ENCODE results near the gene SMOC1. TPM values are rescaled to one million over a fixed set of nuclear protein-coding genes. Genes with fewer than 3 reads are reported as not detected.

SMOC1 gene
- total RNA-seq, 1 donor from 2014 or later, result not detected

DNA sequence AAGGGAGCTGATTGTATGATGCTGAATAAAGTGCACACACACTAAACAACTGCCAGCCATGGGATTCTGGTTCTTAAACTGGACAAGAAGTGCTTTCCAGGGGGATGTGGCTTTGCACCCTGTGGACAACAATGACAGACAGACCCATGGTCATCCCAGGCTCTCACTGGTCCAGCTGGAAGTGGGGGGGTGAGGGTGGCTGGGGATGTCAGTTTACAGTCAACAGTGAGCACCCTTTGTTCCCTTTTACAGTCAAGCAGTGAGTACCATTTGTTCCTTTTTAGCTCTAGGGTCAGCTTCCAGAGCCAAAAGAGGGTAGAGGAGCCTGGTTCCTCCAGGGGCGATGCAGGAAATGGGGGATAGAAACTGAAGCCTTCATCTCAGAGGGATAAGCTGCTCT, 100.7 kb downstream of the SMOC1 start:
- peaks cover 27% of the 10 kb centered on the region for H3K27me3 Mint-ChIP-seq
- ATAC-seq (ENCODE audit: low read depth), result no peak
- TF ChIP-seq, protein P1, sequence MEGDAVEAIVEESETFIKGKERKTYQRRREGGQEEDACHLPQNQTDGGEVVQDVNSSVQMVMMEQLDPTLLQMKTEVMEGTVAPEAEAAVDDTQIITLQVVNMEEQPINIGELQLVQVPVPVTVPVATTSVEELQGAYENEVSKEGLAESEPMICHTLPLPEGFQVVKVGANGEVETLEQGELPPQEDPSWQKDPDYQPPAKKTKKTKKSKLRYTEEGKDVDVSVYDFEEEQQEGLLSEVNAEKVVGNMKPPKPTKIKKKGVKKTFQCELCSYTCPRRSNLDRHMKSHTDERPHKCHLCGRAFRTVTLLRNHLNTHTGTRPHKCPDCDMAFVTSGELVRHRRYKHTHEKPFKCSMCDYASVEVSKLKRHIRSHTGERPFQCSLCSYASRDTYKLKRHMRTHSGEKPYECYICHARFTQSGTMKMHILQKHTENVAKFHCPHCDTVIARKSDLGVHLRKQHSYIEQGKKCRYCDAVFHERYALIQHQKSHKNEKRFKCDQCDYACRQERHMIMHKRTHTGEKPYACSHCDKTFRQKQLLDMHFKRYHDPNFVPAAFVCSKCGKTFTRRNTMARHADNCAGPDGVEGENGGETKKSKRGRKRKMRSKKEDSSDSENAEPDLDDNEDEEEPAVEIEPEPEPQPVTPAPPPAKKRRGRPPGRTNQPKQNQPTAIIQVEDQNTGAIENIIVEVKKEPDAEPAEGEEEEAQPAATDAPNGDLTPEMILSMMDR (IDR thresholded peaks at IDR 0.05), result no peak
- no peak for DNase-seq
- ChIA-PET CTCF (no interaction called here), POLR2A (no interaction called here)
- H3K4me1 Mint-ChIP-seq, result no peaks in the 10 kb centered on the region
- H3K27ac Mint-ChIP-seq, result no peak overlapping the region
- H3K9me3 Mint-ChIP-seq, result no peaks in the 10 kb centered on the region
- no peaks in the 10 kb centered on the region for H3K36me3 Mint-ChIP-seq (ENCODE audit: low read depth)
- no peak overlapping the region for H3K4me3 Mint-ChIP-seq
- intact Hi-C loops (cut with micrococcal nuclease), result no loop called here

DNA sequence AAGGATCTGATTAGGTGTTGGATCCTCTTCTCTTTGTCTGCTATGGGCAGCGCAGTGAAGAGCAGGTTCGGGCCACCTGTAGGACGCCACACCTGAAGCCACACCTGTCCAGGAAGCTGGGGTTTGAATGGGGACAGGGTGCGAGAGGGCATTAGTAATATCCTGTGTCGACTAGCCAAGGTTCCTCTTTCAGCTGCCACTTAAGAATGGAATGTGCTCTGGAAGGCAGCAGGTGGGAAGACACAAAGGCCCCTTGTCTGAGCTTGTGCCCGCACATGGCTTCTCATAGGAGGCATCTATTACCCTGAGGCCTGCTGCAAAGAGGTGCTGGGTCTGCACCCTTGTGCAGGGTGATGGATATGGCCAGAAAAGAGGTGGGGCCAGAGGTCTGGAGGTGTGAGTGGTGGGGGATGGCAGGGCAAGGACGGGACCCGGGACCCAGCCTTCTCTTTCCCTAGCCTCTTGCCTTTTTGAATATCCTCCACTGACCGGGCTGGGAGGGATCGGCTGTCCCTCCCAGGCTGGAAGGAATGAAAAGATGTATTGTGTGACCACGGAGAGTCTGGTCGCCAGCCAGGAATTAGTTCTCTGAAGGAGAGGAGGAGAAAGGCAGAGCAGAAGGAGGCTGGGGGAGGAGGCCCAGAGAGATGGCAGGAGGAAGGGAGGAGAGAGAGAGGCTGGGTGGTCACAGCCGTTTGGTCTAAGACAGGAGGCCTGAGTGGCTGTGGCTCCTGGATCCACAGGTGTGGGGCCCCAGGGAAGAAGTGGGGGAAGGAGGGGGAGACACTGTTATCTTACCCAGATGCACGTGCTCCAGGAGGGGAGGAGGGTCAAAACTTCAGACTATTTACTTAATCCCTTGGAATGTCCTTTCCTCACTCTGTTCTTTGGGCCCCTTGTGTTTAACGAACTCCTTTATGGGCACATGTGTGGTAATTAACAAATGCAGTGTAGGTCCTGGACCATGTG, 101.5 kb downstream of the SMOC1 start:
- no peaks in the 10 kb centered on the region for H3K4me1 Mint-ChIP-seq
- peaks cover 20% of the 10 kb centered on the region for H3K27me3 Mint-ChIP-seq
- DNase-seq (no peak), ATAC-seq (ENCODE audit: low read depth) (no peak)
- no peak overlapping the region for H3K4me3 Mint-ChIP-seq
- no peaks in the 10 kb centered on the region for H3K36me3 Mint-ChIP-seq (ENCODE audit: low read depth)
- ChIA-PET CTCF (no interaction called here), POLR2A (no interaction called here)
- TF ChIP-seq, protein P1 (IDR thresholded peaks at IDR 0.05), result no peak
- H3K27ac Mint-ChIP-seq, result no peak overlapping the region
- no peaks in the 10 kb centered on the region for H3K9me3 Mint-ChIP-seq
- intact Hi-C loops (cut with micrococcal nuclease), result no loop called here

DNA sequence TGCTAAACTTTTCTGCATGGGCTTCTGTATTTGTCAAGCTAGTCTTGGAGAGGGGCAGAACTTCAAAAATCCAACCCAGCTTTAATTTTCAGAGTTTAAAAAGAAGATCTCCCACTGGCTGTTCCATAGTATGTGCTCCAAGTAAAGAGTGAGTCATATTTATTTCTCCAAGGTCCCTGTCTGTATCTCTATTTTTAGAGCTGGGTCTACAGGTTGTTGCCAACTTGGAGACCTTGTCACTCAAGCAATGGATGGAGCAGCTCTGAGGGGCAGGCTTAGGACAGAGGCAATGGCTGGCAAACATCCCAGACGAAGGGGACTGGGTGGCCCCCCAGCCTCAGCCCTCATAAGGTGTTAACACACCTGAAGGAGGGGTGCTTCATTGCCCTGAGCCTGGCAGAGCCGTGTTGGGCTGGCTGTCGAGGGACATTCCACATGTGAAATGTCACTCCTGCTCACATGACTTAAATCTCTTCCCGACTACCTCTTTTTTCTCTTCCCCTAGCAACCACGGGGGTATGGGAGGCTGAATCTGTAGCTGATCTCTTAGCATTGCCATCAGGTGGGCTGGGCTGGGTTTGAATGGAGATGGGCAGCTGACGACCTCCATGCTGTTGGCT, 103.1 kb downstream of the SMOC1 start:
- H3K4me3 Mint-ChIP-seq, result no peak overlapping the region
- no peaks in the 10 kb centered on the region for H3K36me3 Mint-ChIP-seq (ENCODE audit: low read depth)
- no peak overlapping the region for H3K27ac Mint-ChIP-seq
- intact Hi-C loops (cut with micrococcal nuclease), result no loop called here
- H3K27me3 Mint-ChIP-seq, result peaks cover 17% of the 10 kb centered on the region
- ChIA-PET POLR2A (no interaction called here), CTCF (no interaction called here)
- no peak for ATAC-seq (ENCODE audit: low read depth)
- DNase-seq, result no peak
- TF ChIP-seq, protein P1 (IDR thresholded peaks at IDR 0.05), result no peak
- no peaks in the 10 kb centered on the region for H3K4me1 Mint-ChIP-seq
- H3K9me3 Mint-ChIP-seq, result no peaks in the 10 kb centered on the region

DNA sequence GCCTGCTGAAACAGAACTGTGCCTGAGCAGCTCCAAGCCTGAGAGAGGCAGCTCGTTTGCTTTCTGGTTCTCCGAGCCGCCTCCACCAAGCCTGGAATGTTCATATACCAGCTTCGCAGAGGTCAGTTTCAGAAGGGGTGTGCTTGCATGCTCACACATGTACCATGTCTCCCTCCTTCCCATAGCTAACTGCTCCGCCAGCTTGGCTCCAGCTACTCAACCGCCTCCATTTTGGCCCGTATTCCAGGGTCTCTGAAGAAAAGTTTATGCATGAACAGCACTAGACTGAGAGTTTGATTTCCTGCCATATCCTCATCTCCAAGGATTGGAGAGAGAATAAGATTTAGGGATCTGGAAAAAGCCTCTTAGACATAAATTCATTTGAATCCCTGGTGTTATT, 103.7 kb downstream of the SMOC1 start:
- Mint-ChIP-seq H3K27me3 (peaks cover 21% of the 10 kb centered on the region), H3K36me3 (ENCODE audit: low read depth) (no peaks in the 10 kb centered on the region), H3K27ac (no peak overlapping the region), H3K4me1 (no peaks in the 10 kb centered on the region), H3K4me3 (no peak overlapping the region), H3K9me3 (no peaks in the 10 kb centered on the region)
- ChIA-PET CTCF (no interaction called here), POLR2A (no interaction called here)
- TF ChIP-seq, protein P1 (IDR thresholded peaks at IDR 0.05), result no peak
- ATAC-seq (ENCODE audit: low read depth) (no peak), DNase-seq (no peak)
- intact Hi-C loops (cut with micrococcal nuclease), result no loop called here

DNA sequence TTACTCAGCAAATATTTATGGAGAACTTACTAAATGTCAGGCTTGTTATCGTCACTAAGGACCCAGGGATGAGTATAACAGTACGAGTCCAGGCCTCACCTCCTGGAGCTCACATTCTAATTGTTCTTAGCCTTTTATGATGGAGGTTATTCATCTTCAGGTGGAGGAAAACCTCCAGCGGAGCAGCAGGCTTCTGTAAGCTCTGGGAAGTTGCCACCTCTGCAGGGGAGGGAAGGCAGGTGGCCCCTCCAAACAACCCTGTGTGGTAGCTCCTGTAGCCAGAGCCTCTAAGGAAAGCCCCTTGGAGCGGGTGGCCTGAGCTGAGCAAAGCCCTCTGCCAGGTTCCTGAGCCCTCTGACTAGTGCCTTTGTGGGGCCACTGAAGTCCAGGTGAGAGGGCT, 104.1 kb downstream of the SMOC1 start:
- CTCF ChIA-PET, result interaction anchor here (1.2 kb wide), 1 partner anchor 11 kb away, joined by 3 read pairs; no protein-coding TSS in a partner anchor
- H3K4me3 Mint-ChIP-seq, result no peak overlapping the region
- peaks cover 23% of the 10 kb centered on the region for H3K27me3 Mint-ChIP-seq
- POLR2A ChIA-PET, result no interaction called here
- no peaks in the 10 kb centered on the region for H3K9me3 Mint-ChIP-seq
- ATAC-seq (ENCODE audit: low read depth), result no peak
- TF ChIP-seq, protein P1 (IDR thresholded peaks at IDR 0.05), result no peak
- intact Hi-C loops (cut with micrococcal nuclease), result no loop called here
- no peak overlapping the region for H3K27ac Mint-ChIP-seq
- no peaks in the 10 kb centered on the region for H3K36me3 Mint-ChIP-seq (ENCODE audit: low read depth)
- H3K4me1 Mint-ChIP-seq, result no peaks in the 10 kb centered on the region
- no peak for DNase-seq

Measured in activated B cell treated with CpG ODN at 0.5 μM for 24 hours (primary cell).